AG04450 (cell line): Measurements from ENCODE around the gene MACROD2. TPM values are rescaled to one million over a fixed set of nuclear protein-coding genes. Genes with fewer than 3 reads are reported as not detected.

Source experiments
- CTCF ChIA-PET: fragments of 300-600, 350-600 bp; formaldehyde crosslinking; extraction: SDS; loops from one replicate; lab custom pipeline; 2022; ENCODE audit warnings: antibody characterized with exemption, inconsistent platforms; lab: Charles Lee
- POLR2A ChIA-PET: fragments of 350-600 bp; formaldehyde crosslinking; extraction: SDS; loops from one replicate; lab custom pipeline; 2021; ENCODE audit warnings: antibody characterized with exemption, inconsistent platforms; lab: Yijun Ruan, JAX
- DNase-seq: peaks from one replicate; pipeline ENCODE4 v3.0.0-alpha.2; 2011; ENCODE audit warnings: low read depth, low spot score
- H3K27ac ChIP-seq: one replicate; pipeline ENCODE4 v1.5.1; 2012; ENCODE audit warnings: low read depth, low read length, control low read depth
- H3K27me3 ChIP-seq: one replicate; pipeline ENCODE4 v1.6.0; 2012; ENCODE audit warnings: low read length; ENCODE audit not compliant: control insufficient read depth, insufficient read depth
- H3K4me3 ChIP-seq: 2 replicates; pipeline ENCODE4 v1.5.1; 2011; ENCODE audit warnings: mild to moderate bottlenecking, low read depth, low read length, control low read depth
- H3K9me3 ChIP-seq: 2 replicates; pipeline ENCODE4 v1.5.1; 2012; ENCODE audit warnings: low read length; ENCODE audit not compliant: control insufficient read depth, insufficient read depth
- polyA plus RNA-seq: library from polyadenylated mRNA; depleted of rRNA; stranded (reverse); fragments of >200 nt; gene quantifications from 2 replicates; pipeline ENCODE4 v1.2.3, GENCODE V29; 2011
- TF ChIP-seq, protein P1 (sequence below): IDR thresholded peaks from 2 replicates; pipeline ENCODE4 v1.5.1; 2011; ENCODE audit warnings: low read depth, low read length, control low read depth, inconsistent platforms

MACROD2 gene
- polyA plus RNA-seq, 1 experiment: 0.02 TPM

DNA sequence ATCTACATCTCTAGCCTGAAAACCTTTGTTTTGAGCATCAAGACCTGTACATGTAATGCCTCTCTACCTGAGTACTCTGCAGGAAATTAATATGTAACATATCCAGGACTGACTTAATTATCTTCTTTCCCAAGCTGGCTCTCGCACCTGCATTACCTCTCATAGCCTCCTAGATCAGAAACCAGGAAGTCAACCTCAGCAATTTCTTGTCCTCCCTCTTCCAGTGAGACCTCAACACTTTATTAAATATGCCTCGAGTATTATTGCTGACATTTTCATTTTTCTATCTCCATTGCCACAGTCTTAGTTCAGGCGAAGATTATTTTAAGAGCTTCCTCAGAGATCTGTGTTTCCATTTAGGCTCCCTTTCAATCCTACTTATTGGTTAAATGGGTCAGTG, 69.0 kb downstream of the MACROD2 start:
- H3K27ac ChIP-seq: no peak overlapping the region

DNA sequence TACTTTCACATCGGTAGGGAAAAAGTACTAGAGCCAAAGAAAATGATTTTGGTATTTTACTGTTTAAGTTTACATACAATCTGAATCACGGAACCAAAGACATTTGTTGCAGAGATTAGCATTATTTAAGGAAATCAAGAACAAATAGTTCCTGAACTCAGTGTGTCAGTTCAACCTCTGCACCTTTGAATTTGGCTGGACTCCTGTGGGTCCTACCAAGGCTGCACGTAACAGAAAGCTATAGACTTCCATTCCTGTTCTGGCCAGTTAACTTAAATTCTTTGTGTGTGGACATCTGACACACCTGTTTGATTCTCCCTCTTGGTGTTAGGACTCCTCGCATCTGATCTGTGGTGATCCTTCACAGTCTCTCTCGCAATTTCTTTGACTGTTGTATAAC, 69.6 kb downstream of the MACROD2 start:
- Histone ChIP-seq H3K27me3 (no peaks in the 10 kb centered on the region), H3K4me3 (no peak overlapping the region), H3K27ac (no peak overlapping the region), H3K9me3 (no peaks in the 10 kb centered on the region)
- TF ChIP-seq, protein P1, sequence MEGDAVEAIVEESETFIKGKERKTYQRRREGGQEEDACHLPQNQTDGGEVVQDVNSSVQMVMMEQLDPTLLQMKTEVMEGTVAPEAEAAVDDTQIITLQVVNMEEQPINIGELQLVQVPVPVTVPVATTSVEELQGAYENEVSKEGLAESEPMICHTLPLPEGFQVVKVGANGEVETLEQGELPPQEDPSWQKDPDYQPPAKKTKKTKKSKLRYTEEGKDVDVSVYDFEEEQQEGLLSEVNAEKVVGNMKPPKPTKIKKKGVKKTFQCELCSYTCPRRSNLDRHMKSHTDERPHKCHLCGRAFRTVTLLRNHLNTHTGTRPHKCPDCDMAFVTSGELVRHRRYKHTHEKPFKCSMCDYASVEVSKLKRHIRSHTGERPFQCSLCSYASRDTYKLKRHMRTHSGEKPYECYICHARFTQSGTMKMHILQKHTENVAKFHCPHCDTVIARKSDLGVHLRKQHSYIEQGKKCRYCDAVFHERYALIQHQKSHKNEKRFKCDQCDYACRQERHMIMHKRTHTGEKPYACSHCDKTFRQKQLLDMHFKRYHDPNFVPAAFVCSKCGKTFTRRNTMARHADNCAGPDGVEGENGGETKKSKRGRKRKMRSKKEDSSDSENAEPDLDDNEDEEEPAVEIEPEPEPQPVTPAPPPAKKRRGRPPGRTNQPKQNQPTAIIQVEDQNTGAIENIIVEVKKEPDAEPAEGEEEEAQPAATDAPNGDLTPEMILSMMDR: no peak
- CTCF ChIA-PET: interaction anchor here (1.0 to 1.3 kb wide), 2 partner anchors 10 to 244 kb away, joined by 3 read pairs; no protein-coding TSS in a partner anchor
- no peak for DNase-seq
- POLR2A ChIA-PET: no interaction called here

More for the DNA sequence above, 69.0 kb downstream of the MACROD2 start:
- POLR2A ChIA-PET: no interaction called here
- DNase-seq: no peak
- TF ChIP-seq, protein P1: no peak
- CTCF ChIA-PET: interaction anchor here (1.0 to 1.3 kb wide), 2 partner anchors 9 to 244 kb away, joined by 3 read pairs; no protein-coding TSS in a partner anchor
- no peak overlapping the region for H3K4me3 ChIP-seq
- H3K9me3 ChIP-seq: no peaks in the 10 kb centered on the region
- no peaks in the 10 kb centered on the region for H3K27me3 ChIP-seq

DNA sequence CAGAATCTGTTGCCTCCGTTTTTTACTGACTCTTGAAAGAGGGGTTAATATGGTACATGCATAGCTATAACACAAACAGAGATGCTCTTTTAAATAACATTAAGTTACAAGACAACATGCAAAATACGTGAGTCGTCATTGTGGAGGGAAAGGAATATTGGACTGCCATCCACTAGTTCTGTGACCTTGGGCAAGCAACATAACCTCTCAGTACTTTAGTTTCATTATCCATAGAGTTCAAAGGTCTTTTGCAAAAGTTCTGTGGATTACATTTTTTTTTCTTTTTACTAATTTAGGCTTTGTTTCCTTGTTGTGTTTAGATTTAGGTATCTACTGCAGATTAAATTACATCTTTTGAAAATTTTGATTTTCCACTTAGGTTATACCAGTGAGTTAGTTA, 70.5 kb downstream of the MACROD2 start:
- Histone ChIP-seq H3K4me3 (no peak overlapping the region), H3K27me3 (no peaks in the 10 kb centered on the region), H3K9me3 (no peaks in the 10 kb centered on the region), H3K27ac (no peak overlapping the region)
- ChIA-PET POLR2A (no interaction called here), CTCF (no interaction called here)
- TF ChIP-seq, protein P1: no peak
- no peak for DNase-seq

DNA sequence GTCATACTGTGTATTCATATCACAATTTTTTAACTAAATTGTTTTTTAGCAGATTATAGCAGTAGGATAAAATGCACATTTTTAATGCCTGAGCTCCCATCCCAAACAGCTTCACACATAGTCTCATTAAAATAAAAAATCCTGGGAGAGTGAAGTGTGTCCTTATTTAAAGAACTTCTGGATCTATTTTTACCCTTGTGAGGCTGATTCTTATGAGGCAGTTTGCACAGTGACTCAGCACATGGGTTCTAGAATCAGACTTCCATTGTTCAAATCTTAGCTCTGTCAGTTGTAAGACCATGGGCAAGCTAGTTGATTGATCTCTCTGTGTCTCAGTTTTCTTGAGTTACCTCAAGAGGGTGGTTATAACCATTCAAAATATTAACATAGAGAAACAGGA, 72.3 kb downstream of the MACROD2 start:
- ChIA-PET CTCF (interaction anchor here (0.5 to 1.2 kb wide), 2 partner anchors 18 to 248 kb away, joined by 3 read pairs; no protein-coding TSS in a partner anchor), POLR2A (no interaction called here)
- no peaks in the 10 kb centered on the region for H3K27me3 ChIP-seq
- H3K9me3 ChIP-seq: no peaks in the 10 kb centered on the region
- TF ChIP-seq, protein P1: no peak
- no peak overlapping the region for H3K27ac ChIP-seq
- no peak for DNase-seq
- no peak overlapping the region for H3K4me3 ChIP-seq

DNA sequence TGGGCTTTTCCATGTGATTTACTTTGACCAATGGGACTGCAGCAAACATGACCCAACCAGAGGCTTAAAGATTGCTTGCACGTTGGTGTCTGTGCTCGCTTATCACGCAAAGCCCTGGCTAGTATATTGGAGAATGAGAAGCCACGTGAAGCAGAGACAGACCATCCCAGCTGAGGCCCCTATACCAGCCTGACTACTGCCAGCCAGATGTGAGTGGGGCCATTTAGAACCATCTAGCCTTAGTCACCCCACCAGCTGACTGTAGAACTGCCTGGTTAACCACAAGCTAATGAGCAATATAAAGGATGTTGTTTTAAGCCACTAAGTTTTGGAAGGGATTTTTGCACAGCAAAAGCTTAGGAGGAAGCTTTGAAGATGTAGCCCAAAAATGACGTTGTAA, 74.5 kb downstream of the MACROD2 start:
- ChIA-PET CTCF (no interaction called here), POLR2A (no interaction called here)
- no peak overlapping the region for H3K27ac ChIP-seq
- no peaks in the 10 kb centered on the region for H3K9me3 ChIP-seq
- no peaks in the 10 kb centered on the region for H3K27me3 ChIP-seq
- TF ChIP-seq, protein P1: no peak
- H3K4me3 ChIP-seq: no peak overlapping the region
- DNase-seq: no peak
